Measurements from ENCODE around the gene COL4A2.

DNA sequence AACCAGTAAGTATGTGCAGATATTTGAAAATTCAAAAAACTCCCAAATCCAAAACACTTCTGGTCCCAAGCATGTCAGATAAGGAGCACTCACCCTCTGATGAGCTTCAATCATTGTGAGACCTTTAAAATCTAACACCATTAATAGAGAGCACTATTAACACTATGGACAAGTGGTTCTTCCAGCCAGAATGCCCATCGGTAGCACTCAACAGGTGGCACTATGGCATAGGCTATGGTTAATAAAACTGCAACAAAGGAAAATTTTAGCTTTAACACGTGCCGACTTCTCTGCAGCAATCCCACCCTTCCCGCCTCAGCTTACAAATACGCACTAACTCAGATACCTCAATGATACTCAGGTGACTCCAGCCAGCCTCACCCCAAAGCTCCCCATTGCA is 62.3 kb downstream of the COL4A2 start:
- TF ChIP-seq, protein P1, sequence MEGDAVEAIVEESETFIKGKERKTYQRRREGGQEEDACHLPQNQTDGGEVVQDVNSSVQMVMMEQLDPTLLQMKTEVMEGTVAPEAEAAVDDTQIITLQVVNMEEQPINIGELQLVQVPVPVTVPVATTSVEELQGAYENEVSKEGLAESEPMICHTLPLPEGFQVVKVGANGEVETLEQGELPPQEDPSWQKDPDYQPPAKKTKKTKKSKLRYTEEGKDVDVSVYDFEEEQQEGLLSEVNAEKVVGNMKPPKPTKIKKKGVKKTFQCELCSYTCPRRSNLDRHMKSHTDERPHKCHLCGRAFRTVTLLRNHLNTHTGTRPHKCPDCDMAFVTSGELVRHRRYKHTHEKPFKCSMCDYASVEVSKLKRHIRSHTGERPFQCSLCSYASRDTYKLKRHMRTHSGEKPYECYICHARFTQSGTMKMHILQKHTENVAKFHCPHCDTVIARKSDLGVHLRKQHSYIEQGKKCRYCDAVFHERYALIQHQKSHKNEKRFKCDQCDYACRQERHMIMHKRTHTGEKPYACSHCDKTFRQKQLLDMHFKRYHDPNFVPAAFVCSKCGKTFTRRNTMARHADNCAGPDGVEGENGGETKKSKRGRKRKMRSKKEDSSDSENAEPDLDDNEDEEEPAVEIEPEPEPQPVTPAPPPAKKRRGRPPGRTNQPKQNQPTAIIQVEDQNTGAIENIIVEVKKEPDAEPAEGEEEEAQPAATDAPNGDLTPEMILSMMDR (IDR thresholded peaks at IDR 0.05; ENCODE audit: low read length): no peak
- TF ChIP-seq EZH2 (optimal IDR thresholded peaks at IDR 0.05; ENCODE audit: low read depth, low read length): no peak

Data from MM.1S (cell line).